IPS DF 19.7 (cell line): ENCODE results near the gene PRRT1.
A peak's percentile ranks its signal among the peaks of the same experiment; 100 is the strongest.
"Not testable (repeated sequence)": the region's sequence is repeated elsewhere in the genome, so short reads cannot be mapped to it uniquely, and the experiment has no call there.

ENCODE experiments used
- DNase-seq: peaks from one replicate; pipeline ENCODE4 v3.0.0-alpha.2; 2013; ENCODE audit warnings: low read depth, low spot score

Gene PRRT1

GRCh38 chr6:32151181-32151862 lies 417 bp downstream of the PRRT1 start:
- no peak for DNase-seq

- DNase-seq: no peak
Observed at GRCh38 chr6:32149932-32150870, 1.5 kb downstream of the PRRT1 start.

DNA sequence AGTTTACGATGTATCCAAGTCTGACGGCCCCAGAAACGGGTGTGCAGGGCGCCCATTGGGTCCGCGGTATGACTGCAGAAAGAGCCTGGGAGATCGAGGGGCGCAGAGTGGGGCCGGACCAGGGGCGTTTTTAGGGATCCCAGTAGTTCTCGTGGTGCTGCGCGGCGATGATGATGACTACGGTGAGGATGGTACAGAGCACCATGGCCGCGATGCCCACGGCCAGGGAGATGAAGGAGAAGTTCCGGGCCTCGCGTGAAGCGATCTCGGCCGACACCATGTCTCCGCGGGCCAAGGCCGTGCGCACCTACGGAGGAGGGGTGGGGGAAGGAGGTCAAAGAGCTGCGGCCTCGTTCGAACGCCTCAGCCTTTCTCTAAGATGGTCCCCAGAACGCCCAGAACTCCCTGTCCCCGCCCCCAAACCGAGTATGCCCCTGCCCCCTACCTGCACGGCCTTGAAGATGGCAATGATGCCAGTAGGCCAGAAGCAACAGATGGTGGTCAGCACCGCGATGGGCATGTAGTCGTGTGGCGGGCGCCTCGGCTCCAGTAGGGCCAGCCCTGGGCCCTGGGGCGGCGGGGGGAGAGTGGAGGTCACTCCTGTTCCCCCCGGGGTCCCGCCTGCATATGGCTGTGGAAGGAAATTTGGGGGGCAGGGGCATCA lies 2.5 kb downstream of the PRRT1 start:
- DNase-seq: no peak

- DNase-seq: no peak
Observed at GRCh38 chr6:32148289-32149091, 3.2 kb downstream of the PRRT1 start.

GRCh38 chr6:32147401-32148132 lies 4.2 kb downstream of the PRRT1 start:
- no peak for DNase-seq

DNA sequence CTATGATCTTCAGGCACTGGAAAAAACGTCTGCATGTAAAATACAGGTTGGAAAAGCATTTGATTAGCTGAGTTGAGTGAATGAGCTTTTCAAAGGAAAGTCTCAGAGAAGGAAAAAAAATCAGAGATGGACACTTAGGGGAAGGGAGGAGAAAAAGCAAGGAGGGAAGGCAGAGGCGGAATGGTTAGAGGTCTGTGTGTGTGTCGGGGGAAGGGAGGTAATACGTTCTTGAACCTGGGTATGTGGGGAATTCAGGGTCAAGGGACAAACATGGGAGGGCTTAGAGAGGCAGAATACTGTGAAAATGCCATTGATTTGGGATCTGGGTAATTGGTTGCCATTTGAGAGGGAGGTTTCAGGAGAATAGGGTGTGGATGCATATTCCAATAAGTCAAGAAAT lies 5.1 kb downstream of the PRRT1 start:
- no peak for DNase-seq

DNA sequence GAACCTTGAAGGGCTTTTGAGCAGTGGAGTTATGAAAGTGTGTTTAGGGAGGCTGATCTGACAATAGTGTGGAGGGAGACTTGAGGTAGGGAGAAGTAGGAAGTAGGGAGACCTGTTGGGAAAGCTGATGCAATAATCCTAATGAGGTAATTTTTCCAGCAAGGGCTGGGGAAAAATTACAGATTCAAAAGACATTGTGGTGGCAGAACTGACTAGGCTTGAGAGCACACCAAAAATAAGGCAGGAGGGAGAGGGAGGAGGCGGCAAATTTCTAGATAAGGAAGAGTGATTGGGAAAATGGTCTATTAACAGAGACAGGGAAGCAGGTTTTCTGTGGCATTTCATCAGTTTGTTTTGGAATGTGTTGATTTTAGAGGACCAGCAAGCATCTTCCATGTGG lies 5.5 kb downstream of the PRRT1 start:
- no peak for DNase-seq

GRCh38 chr6:32144238-32144637 lies 7.5 kb downstream of the PRRT1 start:
- DNase-seq: not testable (repeated sequence)

DNA sequence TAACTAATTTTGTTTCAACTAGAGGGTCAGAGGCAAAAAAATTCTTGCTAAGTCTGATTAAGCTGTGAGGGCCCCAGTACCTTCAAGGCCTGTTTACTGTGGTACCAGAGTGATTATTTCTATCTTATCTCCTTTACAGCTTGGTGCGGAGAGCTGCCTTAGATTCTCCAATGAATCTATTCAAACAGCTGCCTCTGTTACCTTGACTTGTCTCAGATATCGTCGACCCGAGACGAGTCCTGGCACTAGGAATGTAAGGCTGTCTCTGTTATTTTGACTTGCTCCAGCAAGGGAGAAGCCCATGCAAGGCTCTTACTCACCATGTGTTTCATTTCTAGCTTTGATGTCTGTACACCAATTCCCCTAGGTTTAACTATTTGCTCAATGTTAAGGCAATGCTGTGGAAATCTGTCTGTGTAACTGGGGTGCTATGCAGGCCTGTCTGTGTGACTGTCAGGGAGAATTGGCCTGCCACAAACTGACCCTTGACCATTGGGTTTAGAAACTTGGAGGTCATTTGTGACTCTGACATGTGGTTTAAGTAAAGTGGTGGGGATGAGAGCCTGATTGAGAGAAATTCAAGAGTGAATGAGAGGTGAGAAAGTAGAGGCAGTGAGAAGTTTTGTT lies 11.2 kb downstream of the PRRT1 start:
- DNase-seq: no peak

GRCh38 chr6:32139590-32139989 lies 12.1 kb downstream of the PRRT1 start:
- DNase-seq: no peak

- DNase-seq: no peak
Observed at GRCh38 chr6:32137454-32137853, 14.3 kb downstream of the PRRT1 start.

- DNase-seq: no peak
Observed at GRCh38 chr6:32133786-32134185, 18.0 kb downstream of the PRRT1 start.

GRCh38 chr6:32132110-32132509 lies 19.6 kb downstream of the PRRT1 start:
- DNase-seq: no peak

- DNase-seq: no peak
Observed at GRCh38 chr6:32131439-32131948, 20.2 kb downstream of the PRRT1 start.

- no peak for DNase-seq
Observed at GRCh38 chr6:32129297-32130088, 22.2 kb downstream of the PRRT1 start.

- DNase-seq: no peak
Observed at GRCh38 chr6:32128751-32129296, 22.9 kb downstream of the PRRT1 start.

- peak; percentile 99 for DNase-seq
Observed at GRCh38 chr6:32127717-32128592, 23.8 kb downstream of the PRRT1 start, which contains the start of gene ATF6B. Gene ATF6B (minus strand): TSS chr6:32128246. CDS start chr6:32128207, 39 bp downstream.

- DNase-seq: no peak
Observed at GRCh38 chr6:32127409-32127716, 24.4 kb downstream of the PRRT1 start.
